Measurements from ENCODE around the gene AMPD2. TPM values are rescaled to one million over a fixed set of nuclear protein-coding genes. Genes with fewer than 3 reads are reported as not detected.

The AMPD2 gene
- total RNA-seq, result 46.2 and 74.6 TPM in 2 replicates

GRCh38 chr1:109619576-109620400 lies at the start of gene AMPD2, which contains the start of gene GNAT2:
Gene AMPD2, plus strand, starts transcription at chr1:109619837. Its CDS starts 1,339 bp downstream, at chr1:109621176.
Gene GNAT2, minus strand, starts transcription at chr1:109619616. Its CDS starts 6,746 bp downstream, at chr1:109612870.

GRCh38 chr1:109655615-109656519 lies 36.2 kb downstream of the AMPD2 start, which contains the start of gene GSTM4:
Gene GSTM4, plus strand, starts transcription at chr1:109656099. Its CDS starts 291 bp downstream, at chr1:109656390.

GRCh38 chr1:109667452-109668122 lies 48.0 kb downstream of the AMPD2 start, which contains the start of gene GSTM2:
Gene GSTM2, plus strand, starts transcription at chr1:109668057. Its CDS starts 59 bp downstream, at chr1:109668116.

Other genes with a start within 250 kb of the AMPD2 start
- gene SORT1, start 221.9 kb upstream of the AMPD2 start, total RNA-seq, result 10.8 and 21.6 TPM in 2 replicates
- gene PSMA5, start 193.4 kb upstream of the AMPD2 start, total RNA-seq, result 52.0 and 63.5 TPM in 2 replicates
- gene SYPL2, start 153.3 kb upstream of the AMPD2 start, total RNA-seq, result not detected in 2 replicates
- gene ATXN7L2, start 135.9 kb upstream of the AMPD2 start, total RNA-seq, result 1.0 and 1.4 TPM in 2 replicates
- gene CYB561D1, start 125.7 kb upstream of the AMPD2 start, total RNA-seq, result 3.7 and 5.1 TPM in 2 replicates
- 1.4 and 2.3 TPM in 2 replicates for gene AMIGO1, start 110.1 kb upstream of the AMPD2 start, total RNA-seq
- gene GPR61, start 80.0 kb upstream of the AMPD2 start, total RNA-seq, result 0.27 and 0.66 TPM in 2 replicates
- 18.8 and 19.3 TPM in 2 replicates for gene GNAI3, start 71.2 kb upstream of the AMPD2 start, total RNA-seq
- not detected in 2 replicates for gene GNAT2, start 221 bp upstream of the AMPD2 start, total RNA-seq
- gene GSTM4, start 36.3 kb downstream of the AMPD2 start, total RNA-seq, result 1.7 and 3.3 TPM in 2 replicates
- 1.6 and 5.6 TPM in 2 replicates for gene GSTM2, start 48.2 kb downstream of the AMPD2 start, total RNA-seq
- 2.7 and 5.4 TPM in 2 replicates for gene GSTM1, start 68.0 kb downstream of the AMPD2 start, total RNA-seq
- gene GSTM5, start 92.4 kb downstream of the AMPD2 start, total RNA-seq, result 0.09 TPM in 2 replicates
- 18.1 and 41.2 TPM in 2 replicates for gene GSTM3, start 121.2 kb downstream of the AMPD2 start, total RNA-seq
- not detected in 2 replicates for gene EPS8L3, start 144.1 kb downstream of the AMPD2 start, total RNA-seq

Data from endothelial cell of coronary artery (primary cell).